ENCODE measurements around the gene GGCX.
"Not testable (repeated sequence)": the region's sequence is repeated elsewhere in the genome, so short reads cannot be mapped to it uniquely, and the experiment has no call there.

Gene GGCX

GRCh38 chr2:85593023-85593422, 31.7 kb upstream of the GGCX start:
- no peak for DNase-seq

DNA sequence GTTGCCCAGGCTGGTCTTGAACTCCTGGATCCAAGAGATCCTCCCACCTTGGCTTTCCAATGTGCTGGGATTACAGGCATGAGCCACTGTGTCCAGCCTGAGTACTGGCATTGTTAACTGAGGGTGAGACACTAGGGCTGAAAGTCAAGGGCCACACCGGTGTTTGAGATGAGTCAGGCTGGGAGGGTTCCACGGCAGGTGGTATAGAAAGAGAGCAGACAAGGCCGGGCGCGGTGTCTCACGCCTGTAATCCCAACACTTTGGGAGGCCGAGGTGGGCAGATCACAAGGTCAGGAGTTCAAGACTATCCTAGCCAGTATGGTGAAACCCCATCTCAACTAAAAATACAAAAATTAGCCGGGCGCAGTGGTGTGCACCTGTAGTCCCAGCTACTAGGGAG, 31.0 kb upstream of the GGCX start:
- not testable (repeated sequence) for DNase-seq

DNA sequence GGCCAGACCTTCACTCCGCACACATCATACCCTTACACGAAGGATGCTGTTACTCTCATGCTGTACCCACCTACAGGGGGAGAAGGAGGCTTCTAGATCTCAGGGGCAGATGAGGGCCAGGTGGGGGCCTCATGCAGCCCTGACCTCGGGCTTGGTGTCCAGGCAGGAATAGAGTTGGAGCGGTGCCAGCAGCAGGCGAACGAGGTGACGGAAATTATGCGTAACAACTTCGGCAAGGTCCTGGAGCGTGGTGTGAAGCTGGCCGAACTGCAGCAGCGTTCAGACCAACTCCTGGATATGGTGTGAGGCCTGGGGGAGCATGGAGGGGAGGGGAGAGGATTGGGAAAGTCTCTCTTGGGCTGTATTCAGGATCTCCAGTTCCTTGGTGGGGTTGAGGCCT, 30.3 kb upstream of the GGCX start:
- DNase-seq = no peak

GRCh38 chr2:85590950-85591349, 29.7 kb upstream of the GGCX start:
- DNase-seq = no peak

- DNase-seq = peak; percentile 48
Observed at GRCh38 chr2:85589982-85590791, 28.9 kb upstream of the GGCX start.

DNA sequence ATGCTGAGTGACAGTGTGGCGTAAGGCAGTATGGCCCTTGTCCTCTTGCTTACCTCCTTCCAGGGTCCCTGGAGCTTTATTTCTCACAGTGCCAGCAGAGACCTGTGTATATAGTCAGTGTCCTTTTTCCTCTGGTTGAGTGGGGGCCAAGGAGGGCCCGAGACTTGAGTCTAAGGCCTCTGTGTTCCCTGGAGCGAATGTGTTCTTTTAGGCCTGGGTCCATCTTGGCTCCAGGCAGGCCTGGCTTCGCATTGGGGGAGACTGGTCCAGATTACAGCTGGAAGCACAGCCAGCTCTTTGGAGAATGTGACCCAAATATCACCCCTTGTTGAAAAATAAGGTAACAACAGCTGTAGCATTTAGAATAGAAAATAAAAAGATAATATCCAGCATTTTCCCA, 27.9 kb upstream of the GGCX start:
- DNase-seq = no peak

- no peak for DNase-seq
Observed at GRCh38 chr2:85588645-85589044, 27.4 kb upstream of the GGCX start.

- no peak for DNase-seq
Observed at GRCh38 chr2:85588236-85588635, 26.9 kb upstream of the GGCX start.

DNA sequence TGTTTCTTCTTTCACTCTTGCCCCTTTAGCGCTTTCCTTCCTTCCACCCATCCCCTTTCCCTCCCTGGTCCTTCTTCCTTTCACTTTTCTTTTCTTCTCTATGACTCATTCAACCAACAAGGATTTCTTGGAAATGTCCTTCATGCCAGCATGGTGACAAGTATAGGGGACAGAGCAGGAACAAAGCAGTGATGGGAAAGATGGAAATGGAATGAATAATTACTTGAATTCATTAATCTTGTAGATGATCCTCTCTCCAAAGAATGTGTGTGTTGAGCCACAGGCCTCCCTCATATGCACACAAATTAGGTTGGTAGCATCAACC, 24.4 kb upstream of the GGCX start:
- no peak for DNase-seq

- DNase-seq = no peak
Observed at GRCh38 chr2:85584857-85585780, 23.8 kb upstream of the GGCX start.

- DNase-seq = no peak
Observed at GRCh38 chr2:85584354-85584856, 23.1 kb upstream of the GGCX start, which contains the start of gene VAMP5. Gene VAMP5 (plus strand): TSS chr2:85584431. CDS start chr2:85584491, 60 bp downstream.

DNA sequence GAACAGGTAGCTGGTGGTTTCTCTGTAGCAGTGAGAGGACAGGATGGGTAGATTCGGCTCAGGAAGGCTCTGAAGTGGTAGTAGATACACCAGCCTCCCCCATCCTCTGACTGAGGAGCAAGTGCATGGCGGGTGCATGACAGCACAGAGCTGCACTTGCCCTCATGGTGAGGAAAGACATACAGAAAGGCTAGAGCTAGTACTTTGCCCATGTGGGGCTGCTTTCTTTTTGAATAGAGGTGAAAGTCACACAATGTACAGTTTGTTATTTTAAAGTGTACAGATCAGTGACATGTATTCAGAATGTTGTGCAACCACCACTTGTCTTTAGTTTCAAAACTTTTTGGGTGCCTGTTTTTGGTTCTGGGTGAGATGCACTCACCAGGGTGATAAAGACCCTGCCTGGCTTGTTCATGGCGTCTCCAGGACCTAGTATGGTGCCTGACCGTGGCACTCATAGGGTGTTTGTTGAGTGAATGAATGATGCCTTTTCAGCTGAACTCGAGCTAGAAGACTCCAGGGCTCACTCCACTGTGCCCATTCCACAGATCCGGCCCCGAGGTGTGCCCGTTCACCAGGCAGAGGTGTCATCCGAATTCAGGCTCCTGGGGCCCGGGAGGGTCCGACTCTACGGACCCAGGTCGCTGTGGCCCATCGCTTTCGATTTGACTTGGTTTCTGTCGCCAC, 22.5 kb upstream of the GGCX start:
- DNase-seq = no peak

DNA sequence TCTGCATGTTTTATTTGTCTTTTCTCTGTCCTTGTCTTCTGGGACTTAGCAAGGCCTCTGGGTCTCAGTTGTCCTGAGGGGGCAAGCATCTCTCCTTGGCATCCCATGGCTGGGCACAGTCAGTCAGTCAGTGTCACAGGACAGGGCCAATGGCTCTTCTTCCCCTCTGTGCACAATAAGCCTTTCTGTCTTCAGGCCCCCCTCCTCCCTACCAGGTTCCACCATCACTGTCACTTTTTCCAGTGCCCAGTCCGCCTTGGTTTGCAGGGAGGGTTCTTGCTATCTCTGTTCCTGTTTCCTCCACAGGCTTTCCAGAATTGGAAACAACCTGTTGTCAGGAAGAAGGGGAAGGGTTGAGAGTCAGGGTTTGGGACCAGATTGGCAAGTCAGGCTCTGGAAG, 21.2 kb upstream of the GGCX start:
- no peak for DNase-seq

DNA sequence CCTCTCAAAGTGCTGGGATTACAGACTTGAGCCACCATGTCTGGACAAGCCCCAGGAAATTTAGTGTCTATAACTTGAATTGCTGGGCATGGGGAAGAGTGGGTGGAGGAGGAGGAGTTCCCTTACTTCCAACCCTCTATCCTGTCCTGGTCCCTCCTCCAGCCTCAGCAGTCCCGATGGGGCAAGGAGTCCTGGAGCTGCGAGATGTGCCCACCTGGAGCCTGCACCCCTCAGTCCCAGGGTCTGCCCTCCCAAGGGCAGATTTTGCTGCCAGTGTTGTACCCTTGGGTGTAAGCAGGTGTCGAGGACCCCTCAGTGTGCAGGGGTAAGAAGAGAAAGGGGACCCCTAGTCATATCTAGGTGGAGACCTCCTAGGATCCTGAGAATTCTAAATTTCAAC, 18.9 kb upstream of the GGCX start:
- DNase-seq = no peak

DNA sequence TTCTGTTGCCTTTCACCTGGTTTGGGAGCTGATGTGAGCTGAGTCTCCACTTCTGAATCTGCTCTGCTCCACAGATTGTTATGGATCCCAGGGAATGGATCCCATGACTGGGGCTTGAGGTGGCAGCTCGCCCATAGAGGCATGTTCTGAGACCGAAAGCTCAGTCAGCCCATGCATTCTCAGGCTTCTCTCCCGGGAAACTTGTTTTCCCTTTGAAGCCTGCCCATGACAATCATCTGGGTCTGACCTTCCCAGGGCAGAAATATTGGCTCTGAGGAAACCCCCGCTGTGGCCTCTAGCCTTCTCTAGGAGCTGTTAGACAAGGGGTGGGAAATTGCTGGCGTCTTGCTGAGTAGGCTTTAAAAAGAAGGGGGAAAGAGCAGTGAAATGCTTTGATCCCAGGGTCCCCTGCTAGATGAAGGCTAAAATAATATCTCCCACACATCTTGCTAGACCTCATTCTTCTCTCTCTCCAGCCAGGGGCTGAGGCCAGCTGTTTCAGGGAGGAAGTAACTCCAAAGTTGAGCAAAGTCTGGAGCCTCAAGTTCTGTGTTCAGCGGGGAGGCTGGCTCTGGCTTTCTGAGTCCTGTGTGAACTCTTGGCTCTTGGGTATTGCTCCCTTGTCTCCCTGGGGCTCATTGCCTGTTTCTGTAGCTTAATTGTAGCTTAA, 18.1 kb upstream of the GGCX start:
- DNase-seq = no peak

DNA sequence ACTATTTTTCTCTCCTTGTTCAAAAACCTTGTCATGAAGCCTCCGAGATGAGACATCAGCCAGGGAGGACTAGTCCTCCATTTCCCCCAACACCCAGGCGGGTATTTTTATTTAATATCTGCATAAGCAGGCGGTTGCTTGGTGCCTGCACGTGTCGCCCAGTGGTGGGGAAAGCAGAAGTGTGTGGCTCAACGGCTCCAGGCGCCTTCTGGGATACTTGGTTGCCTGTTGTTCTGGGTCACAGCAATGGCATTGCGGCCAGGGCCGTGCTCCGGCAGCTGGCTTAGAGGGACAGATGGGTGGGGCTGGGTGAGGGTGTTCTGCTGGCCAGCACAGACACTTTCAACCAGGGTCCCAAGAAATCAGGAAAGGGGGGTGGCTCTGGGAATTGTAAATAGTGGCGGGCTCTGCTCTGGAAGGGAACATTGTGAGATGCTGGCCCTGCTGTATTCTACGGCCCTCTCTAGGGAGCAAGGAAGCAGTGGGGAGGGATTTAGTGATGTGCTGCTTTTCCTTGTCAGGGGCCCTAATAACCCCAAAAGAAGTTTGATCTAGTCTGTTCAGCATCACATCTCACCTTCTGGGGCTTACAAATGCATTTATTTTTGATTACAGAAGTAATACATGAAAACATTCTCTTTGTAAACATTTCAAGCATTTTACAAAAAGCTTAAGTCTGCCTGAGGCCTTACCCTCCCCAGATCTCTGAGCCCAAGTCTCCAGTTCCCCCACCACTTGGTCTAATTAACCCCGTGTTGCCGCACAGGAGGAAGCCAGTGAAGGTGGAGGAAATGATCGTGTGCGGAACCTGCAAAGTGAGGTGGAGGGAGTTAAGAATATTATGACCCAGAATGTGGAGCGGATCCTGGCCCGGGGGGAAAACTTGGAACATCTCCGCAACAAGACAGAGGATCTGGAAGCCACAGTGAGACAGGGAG, 17.2 kb upstream of the GGCX start:
- DNase-seq = no peak

GRCh38 chr2:85577386-85578242, 16.3 kb upstream of the GGCX start, which contains the start of gene VAMP8:
Gene VAMP8 (plus strand): TSS chr2:85577586. CDS start chr2:85577647, 61 bp downstream.
- DNase-seq = peak; percentile 64

DNA sequence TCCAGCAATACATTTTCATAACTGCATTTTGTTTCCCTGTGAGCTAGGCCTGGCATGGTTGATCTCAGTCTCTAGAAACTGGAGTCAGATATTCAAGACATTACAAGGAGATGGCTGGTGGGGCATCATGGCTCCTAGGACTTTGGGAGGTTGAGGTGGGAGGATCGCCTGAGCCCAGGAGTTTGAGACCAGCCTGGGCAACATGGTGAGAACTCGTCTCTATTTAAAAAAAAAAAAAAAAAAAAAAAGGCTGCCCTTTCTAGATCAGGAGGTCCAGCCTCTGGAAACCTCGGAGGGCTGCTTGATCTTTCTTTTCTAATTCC, 15.7 kb upstream of the GGCX start:
- DNase-seq = no peak

- DNase-seq = no peak
Observed at GRCh38 chr2:85575739-85576138, 14.4 kb upstream of the GGCX start.

- DNase-seq = no peak
Observed at GRCh38 chr2:85566265-85566664, 5.0 kb upstream of the GGCX start.

DNA sequence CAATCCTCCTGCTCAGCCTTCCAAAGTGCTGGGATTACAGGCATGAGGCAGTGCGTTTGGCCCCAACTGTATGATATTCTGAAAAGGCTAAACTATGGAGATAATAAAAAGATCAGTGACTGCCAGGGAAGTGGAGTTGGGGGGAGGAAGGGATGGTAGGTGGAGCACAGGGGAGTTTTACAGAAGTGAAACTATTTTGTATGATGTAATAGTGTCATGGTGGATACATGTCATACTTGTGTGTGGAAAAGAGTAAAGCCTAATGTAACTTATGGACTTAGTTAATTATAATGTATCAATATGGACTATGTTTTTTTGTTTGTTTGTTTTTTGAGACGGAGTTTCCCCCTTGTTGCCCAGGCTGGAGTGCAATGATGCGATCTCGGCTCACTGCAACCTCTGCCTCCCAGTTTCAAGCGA, 2.9 kb upstream of the GGCX start:
- DNase-seq = no peak

Measured in DMS79 treated with DMSO at 0.1 percent for 48 hours (cell line).